MG63 (cell line): ENCODE results near the gene PHTF1. TPM values are rescaled to one million over a fixed set of nuclear protein-coding genes. Genes with fewer than 3 reads are reported as not detected.

Source experiments
- DNase-seq: peaks from one replicate; pipeline ENCODE4 v3.0.0-alpha.2; 2020
- H3K27me3 ChIP-seq: fragments of 250-450 bp; sonication (Bioruptor Pico); 2 replicates; pipeline ENCODE4 v1.5.1; 2020; ENCODE audit warnings: mild to moderate bottlenecking, moderate library complexity
- H3K36me3 ChIP-seq: fragments of 250-450 bp; sonication (Bioruptor Pico); 2 replicates; pipeline ENCODE4 v1.5.1; 2020; ENCODE audit warnings: mild to moderate bottlenecking, moderate library complexity
- H3K4me3 ChIP-seq: fragments of 250-450 bp; sonication (Bioruptor Pico); 2 replicates; pipeline ENCODE4 v1.5.1; 2020; ENCODE audit warnings: mild to moderate bottlenecking, moderate library complexity
- H3K9me3 ChIP-seq: fragments of 250-450 bp; sonication (Bioruptor Pico); 2 replicates; pipeline ENCODE4 v1.5.1; 2020; ENCODE audit warnings: mild to moderate bottlenecking, moderate library complexity
- total RNA-seq: library from RNA; depleted of rRNA; stranded (reverse); fragments of >200 nt; shearing (Covaris generic); gene quantifications from 2 replicates; pipeline ENCODE4 v1.2.3, GENCODE V29; 2014; ENCODE audit warnings: low replicate concordance; rRNA removed

PHTF1 gene
- total RNA-seq, result 25.0 and 30.2 TPM in 2 replicates

DNA sequence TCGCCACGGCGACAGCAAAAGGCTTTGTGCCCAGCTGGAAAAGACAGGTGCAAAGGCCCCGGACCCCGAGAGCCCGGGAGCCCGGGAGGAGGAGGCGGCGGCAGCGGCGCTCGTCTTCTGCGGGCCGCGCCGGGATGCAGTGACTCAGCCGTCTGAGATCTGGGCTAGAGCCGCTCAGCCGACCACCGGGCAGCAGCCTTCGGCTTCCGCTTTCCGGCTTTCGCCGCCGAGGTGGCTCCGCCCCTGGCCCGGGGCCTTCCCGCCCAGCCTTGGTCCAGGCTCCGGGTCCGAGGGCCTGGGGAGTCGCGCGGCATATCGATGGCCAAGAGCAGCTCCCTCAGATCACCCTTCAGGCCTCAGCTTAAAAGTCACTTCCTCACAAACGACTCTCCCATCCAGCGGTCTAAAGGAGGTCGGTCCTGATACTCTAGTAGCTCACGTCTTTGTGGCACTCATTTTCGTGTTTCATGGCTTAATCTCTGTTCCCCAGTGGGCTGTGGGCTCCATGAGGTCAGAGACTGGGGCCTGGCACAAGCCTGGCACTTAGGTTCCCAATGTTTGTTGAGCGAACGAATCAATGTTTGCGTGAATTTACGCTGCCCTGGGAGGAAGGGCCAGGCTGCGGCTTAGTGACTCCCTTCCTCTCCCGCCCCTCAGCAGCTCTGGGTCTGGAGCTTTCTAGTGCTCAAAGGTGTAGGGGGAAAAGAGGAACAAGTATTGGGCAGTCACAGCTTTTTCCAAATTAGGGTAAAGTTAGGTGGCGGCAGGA is at the start of gene PHTF1:
Gene PHTF1, minus strand, starts transcription at position 154 of the 769 bp plus-strand sequence. CDS start 783 bp downstream, outside the sequence.
- H3K27me3 ChIP-seq, result no peaks in the 10 kb centered on the region
- peaks cover 30% of the 10 kb centered on the region for H3K36me3 ChIP-seq
- DNase-seq, result peak; percentile 93
- H3K9me3 ChIP-seq, result no peaks in the 10 kb centered on the region
- H3K4me3 ChIP-seq, result peak within 1 kb of the TSS; percentile 85

DNA sequence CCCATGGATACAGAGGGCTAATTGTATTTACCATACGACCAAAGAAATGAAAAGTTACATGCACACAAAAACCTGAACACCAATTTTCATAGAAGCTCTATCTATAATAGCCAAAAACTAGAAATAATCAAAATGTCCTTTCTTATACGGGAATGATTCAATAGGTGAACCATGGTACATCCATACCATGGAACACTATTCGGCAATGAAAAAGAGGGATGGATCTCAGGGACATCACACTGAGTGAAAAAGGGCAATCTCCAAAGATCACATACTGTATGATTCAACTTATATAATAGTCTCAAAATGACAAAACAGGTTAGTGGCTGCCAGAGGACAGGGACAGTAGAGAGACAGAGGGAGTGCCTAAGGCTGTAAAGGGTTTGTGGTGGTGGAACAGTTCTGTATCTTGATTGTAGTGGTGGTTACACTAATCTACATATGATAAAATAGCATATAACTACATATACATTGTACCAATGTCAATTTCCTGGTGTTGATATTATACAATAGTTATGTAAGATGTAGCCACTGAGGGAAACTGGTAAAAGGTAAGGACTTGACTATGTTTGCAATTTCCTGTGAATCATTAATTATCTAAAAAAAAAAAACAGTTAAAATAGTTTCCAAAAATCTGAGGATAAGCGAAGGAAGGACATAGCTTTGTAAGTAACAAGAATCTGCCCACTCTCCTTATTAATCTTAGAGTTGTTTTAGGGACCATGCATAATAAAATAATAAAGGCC is 49.3 kb upstream of the PHTF1 start:
- Histone ChIP-seq H3K27me3 (no peaks in the 10 kb centered on the region), H3K9me3 (no peaks in the 10 kb centered on the region), H3K36me3 (peaks cover 16% of the 10 kb centered on the region), H3K4me3 (no peak overlapping the region)
- no peak for DNase-seq

DNA sequence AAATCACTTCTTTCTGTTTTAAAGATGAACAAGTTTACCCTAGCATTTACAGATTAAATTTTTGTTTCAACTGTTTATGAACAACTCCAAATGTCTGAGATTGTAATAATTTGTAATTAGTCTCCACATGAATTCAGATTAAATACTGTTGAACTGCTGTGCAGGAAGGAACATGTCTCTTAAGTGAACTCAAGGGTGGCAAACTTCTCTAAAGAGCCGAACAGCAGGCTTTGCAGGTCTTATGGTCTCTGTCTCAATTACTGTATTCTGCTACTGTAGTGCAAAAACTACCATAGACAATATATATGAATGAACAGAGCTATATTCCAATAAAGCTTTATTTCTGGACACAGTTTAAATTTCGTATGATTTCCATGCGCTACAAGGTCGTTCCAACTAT is 46.4 kb upstream of the PHTF1 start:
- Histone ChIP-seq H3K4me3 (no peak overlapping the region), H3K27me3 (no peaks in the 10 kb centered on the region), H3K9me3 (no peaks in the 10 kb centered on the region), H3K36me3 (peaks cover 16% of the 10 kb centered on the region)
- DNase-seq, result no peak

DNA sequence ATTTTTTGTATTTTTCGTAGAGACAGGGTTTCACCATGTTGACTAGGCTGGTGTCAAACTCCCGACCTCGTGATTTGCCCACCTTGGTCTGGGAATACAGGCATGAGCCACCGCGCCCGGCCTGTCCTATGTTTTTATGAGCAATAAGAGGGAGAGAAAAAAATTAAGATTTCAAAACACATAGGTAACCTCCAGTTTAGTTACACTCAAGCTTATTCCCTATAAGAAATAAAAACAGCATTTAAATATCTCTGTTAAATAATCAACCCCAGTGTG is 45.9 kb upstream of the PHTF1 start:
- DNase-seq, result no peak
- Histone ChIP-seq H3K36me3 (peaks cover 16% of the 10 kb centered on the region), H3K4me3 (no peak overlapping the region), H3K9me3 (no peaks in the 10 kb centered on the region), H3K27me3 (no peaks in the 10 kb centered on the region)

DNA sequence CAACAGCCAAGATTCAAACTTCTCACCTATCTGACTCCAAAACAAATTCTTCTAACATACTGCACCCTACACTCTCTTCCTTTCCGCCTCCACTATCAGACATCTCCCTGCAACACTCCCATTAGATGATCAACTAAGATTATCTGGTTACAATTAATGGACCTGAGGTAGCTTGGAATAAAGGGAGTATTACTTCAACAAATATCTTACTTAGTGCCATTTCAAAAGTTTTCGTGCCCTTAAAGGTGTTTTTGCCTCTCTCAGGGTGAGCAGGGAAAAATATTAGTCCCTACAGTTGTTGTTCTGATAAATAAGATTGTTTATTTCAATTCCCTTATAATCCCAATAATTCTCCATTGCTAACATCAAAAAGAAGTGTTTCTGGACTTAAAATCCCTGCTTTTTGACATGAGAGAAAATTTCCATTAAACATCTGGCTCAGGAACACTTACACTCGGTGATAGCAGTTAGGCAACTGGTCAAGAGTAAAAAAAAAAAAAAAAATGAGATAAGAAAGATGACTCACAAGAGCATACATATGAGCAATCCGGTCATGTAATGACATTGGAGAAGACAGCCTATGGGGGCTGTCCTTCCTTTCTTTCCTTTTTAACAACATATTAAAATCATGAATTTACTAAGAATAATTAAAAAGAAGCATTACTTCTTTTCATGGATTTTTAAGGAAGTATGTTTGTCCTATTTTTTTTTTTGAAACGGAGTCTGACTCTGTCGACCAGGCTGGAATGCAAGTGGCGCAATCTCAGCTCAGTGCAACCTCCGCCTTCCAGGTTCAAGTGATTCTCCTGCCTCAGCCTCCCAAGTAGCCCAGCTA is 45.4 kb upstream of the PHTF1 start:
- Histone ChIP-seq H3K4me3 (no peak overlapping the region), H3K36me3 (peaks cover 16% of the 10 kb centered on the region), H3K9me3 (no peaks in the 10 kb centered on the region), H3K27me3 (no peaks in the 10 kb centered on the region)
- no peak for DNase-seq

DNA sequence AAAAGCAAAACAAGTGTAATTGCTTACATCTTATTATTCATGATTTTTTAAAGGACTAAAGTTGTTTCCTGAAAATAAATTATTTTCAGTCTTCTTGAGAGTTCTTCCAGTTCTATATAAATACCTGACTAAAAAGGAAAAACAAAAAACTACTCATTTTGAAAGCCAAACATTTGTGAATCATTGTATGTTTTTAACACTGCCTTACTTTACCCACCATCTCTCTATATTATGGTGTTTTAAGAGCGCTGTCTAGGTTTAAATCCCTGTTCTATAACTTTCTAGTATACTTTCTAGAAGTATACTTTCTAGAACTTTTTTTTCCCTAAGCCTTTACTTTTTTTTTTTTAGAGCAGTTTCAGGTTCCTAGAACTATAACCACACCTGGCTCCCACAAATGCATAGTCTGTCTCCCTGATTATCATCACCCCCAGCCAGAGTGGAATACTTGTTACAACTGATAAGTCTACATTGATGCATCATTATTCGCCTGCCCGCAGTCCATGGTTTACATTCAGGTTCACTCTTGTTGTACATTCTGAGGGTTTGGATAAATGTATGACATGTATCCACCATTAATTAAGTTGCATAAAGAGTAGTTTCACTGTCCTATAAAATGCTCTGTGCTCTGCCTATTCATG is 43.2 kb upstream of the PHTF1 start:
- H3K27me3 ChIP-seq, result no peaks in the 10 kb centered on the region
- peaks cover 9% of the 10 kb centered on the region for H3K36me3 ChIP-seq
- DNase-seq, result no peak

DNA sequence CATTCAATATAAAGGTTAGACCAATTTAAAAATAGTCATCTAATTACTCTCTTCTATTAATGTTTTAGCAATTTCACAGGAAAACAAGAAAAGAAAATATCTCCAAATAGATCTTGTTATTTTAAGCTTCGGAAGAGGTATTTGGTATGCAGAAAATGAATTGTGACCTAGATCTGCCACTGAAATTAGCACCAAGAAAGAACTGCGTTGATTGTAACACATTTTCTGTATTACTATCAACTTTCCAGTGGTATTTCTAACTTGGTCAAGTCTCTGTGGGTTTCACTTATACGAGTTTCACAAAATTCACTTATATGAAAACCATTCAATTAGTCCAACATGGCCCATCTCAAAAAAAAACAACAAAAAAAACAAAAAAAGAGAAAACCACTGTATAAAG is 41.2 kb upstream of the PHTF1 start:
- Histone ChIP-seq H3K27me3 (no peaks in the 10 kb centered on the region), H3K4me3 (no peak overlapping the region)

More for the DNA sequence above, 43.2 kb upstream of the PHTF1 start:
- no peaks in the 10 kb centered on the region for H3K9me3 ChIP-seq
- no peak overlapping the region for H3K4me3 ChIP-seq

DNA sequence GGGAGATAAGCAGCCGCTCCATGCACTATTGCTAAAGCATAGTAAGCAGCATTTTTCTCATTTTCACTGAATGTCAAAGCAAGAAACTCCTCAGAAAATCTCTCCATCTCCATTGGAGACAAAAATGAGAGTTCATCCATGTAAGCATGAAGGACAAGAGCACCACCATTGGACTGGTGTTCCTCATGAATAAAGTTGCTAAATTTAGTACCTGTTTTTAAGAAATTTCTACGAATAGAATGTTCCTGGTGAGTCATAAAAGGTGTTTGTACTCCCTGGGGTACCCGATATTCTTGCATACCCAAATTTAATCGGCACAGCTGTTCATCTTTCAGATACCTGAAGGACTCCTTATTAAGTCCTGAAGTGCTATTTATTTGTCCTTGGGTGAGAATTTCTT is 38.2 kb upstream of the PHTF1 start:
- Histone ChIP-seq H3K4me3 (no peak overlapping the region), H3K36me3 (peaks cover 22% of the 10 kb centered on the region)

More for the DNA sequence above, 41.2 kb upstream of the PHTF1 start:
- H3K36me3 ChIP-seq, result peaks cover 16% of the 10 kb centered on the region
- no peaks in the 10 kb centered on the region for H3K9me3 ChIP-seq
- DNase-seq, result no peak

DNA sequence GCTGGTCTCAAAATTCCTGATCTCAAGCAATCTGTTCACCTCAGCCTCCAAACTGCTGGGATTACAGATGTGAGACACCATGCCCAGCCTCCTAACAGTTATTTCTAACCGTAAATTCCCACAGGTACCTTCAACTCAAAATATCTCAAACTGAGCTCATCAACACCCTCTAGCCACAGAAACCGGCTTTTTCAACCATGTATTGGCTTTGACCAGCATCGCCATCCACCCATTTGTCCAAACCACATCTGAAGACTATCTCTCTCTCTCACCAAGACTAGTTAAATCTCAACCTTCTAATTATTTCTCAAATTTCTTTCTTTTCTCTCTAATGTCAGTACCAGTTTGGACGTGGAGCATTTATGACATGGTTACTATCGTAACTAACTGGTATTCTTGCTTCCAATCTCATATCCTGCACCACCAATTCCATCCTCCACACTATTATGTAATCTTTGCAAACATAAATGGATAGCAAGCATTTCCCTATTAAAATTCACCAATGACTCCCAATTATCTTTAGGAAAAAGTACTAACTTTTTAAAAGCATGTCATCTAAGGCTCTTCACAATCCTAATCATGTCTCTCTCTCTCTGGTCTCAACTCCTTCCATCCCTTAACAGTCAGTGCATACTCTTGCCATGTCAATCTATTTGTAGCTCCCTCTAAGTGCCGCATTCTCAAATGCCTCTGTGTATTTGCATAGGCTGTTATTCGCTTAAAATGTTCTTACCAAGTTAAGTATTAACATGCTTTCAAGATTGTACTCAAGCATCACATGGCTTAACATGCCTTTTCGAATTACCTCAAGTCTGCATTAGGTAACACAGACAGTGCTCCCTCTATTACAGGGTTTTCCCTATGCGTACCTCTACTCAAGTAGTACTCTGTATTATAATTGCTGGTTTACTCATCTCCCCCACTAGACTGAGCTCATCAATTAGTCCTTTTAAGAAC is 34.9 kb upstream of the PHTF1 start:
- H3K9me3 ChIP-seq, result no peaks in the 10 kb centered on the region
- no peak for DNase-seq
- no peak overlapping the region for H3K4me3 ChIP-seq
- peaks cover 22% of the 10 kb centered on the region for H3K36me3 ChIP-seq
- no peaks in the 10 kb centered on the region for H3K27me3 ChIP-seq

More for the DNA sequence above, 38.2 kb upstream of the PHTF1 start:
- no peaks in the 10 kb centered on the region for H3K9me3 ChIP-seq
- DNase-seq, result no peak
- no peaks in the 10 kb centered on the region for H3K27me3 ChIP-seq

DNA sequence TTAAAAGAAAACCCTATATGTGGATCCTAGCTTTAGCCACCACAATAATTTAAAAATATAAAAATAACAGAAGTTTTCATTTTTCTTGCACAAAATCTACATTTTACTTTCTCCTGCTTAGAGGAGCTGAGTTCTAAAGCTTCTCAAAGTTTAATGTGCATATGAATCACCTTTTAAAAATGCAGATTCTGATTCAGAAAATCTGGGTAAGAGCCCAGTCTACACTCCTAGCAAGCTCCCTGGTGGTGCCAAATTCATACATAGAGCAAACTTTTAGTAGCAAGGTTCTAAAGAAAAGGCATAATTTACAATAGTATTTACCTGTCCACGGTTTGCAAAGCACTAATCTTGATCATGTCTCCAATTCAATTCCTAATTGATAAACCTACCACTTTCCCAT is 33.7 kb upstream of the PHTF1 start:
- H3K27me3 ChIP-seq, result no peaks in the 10 kb centered on the region
- DNase-seq, result no peak
- H3K9me3 ChIP-seq, result no peaks in the 10 kb centered on the region
- no peak overlapping the region for H3K4me3 ChIP-seq
- H3K36me3 ChIP-seq, result peaks cover 24% of the 10 kb centered on the region

DNA sequence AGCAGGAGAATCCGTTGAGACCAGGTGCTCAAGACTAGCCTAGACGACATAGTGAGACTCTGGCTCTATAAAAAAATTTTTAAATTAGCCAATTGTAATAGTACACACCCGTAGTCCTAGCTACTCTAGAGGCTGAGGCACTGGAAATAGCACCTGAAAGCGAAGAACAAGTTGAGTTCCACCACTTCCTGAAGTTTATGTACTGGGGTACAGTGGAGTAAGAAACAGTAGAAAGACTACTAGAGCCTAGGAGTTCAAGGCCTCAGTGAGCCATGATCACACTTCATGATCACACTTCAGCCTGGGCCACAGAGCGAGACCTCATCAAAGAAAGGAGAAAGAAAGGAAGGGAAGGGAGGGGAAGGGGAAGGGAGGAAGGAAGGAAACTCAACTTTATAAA is 33.2 kb upstream of the PHTF1 start:
- H3K27me3 ChIP-seq, result no peaks in the 10 kb centered on the region
- no peaks in the 10 kb centered on the region for H3K9me3 ChIP-seq
- H3K4me3 ChIP-seq, result no peak overlapping the region
- peaks cover 20% of the 10 kb centered on the region for H3K36me3 ChIP-seq
- DNase-seq, result no peak

DNA sequence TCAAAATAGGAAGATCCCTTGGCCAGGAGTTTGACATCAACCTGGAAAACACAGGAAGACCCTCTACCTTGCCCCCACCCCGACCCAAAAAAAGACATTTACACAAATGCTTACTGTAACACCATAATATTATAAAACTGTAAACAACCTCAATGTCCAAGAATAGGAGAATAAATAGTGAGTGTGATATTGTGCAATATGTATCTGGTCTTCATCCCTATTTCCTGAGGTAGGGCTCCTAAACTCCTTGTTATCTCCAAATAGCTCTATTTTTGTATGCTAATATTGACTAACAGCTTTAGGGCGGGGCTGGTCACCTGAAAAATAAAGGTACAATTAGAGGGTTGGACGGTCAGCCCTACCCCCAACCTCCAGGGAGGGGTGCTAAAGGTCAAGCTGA is 29.5 kb upstream of the PHTF1 start:
- Histone ChIP-seq H3K36me3 (peaks cover 2% of the 10 kb centered on the region), H3K4me3 (no peak overlapping the region), H3K27me3 (no peaks in the 10 kb centered on the region), H3K9me3 (no peaks in the 10 kb centered on the region)
- no peak for DNase-seq

DNA sequence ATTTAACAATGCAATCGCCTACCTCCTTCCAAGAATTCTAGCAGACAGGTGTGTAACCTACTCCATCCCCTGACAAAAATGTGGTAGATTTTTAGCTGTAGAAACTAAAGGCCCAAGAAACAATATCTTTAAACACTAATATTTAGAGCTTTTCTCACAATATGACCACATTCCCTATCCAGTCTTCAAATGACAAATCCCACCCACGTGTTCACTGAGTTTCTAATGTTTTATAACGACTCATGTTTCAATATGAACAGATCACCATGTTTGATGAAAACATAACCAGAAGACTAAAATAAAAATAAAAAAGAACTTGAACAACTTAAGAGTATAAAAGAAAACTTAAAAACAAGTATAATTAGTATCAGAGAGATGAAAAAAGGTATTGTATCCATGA is 28.4 kb upstream of the PHTF1 start:
- H3K27me3 ChIP-seq, result no peaks in the 10 kb centered on the region

DNA sequence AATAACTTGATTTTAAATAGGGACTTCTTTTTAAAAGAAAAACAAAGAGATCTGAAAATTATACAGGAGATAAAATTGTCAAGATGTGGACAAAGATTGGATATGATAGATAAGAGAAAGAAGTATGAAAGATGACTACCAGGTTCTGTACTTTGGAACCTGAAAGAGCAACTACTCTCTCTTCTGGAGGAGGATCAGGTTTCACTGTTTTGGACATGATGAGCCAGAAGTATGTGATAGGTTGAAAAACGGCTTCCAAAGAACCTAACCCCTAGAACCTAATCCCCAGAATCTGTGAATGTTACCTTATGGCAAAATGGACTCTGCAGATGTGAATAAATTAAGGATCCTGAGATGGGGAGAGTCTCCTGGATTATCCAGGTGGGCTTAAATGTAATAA is 26.8 kb upstream of the PHTF1 start:
- Histone ChIP-seq H3K36me3 (peaks cover 2% of the 10 kb centered on the region), H3K9me3 (no peaks in the 10 kb centered on the region), H3K27me3 (no peaks in the 10 kb centered on the region), H3K4me3 (no peak overlapping the region)
- DNase-seq, result no peak

More for the DNA sequence above, 28.4 kb upstream of the PHTF1 start:
- no peak overlapping the region for H3K4me3 ChIP-seq
- peaks cover 2% of the 10 kb centered on the region for H3K36me3 ChIP-seq
- no peaks in the 10 kb centered on the region for H3K9me3 ChIP-seq
- DNase-seq, result no peak

DNA sequence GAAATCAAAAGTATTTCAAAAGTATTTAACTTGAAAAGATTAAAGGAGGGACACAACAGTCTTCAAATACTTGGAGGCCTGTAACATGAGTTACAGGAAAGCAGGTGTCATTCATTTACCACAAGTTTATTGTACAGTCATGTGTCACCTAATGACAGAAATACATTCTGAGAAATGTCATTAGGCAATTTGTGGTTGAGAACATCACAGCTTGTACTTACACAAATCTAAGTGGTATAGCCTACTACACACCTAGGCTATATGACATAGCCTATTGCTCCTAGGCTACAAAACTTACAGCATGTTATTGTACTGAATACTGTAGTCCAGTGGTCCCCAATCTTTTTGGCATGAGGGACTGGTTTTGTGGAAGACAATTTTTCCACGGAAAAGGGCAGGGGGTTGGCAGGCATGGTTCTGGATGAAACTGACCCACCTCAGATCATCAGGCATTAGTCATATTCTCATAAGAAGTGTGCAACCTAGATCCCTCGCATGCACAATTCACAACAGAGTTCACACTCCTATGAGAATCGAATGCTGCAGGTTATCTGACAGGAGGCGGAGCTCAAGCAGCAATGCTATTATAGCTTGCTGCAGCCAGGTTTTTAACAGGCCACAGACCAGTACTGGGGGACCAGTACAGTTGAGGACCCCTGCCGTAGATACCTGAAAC is 25.0 kb upstream of the PHTF1 start:
- H3K4me3 ChIP-seq, result no peak overlapping the region
- no peaks in the 10 kb centered on the region for H3K27me3 ChIP-seq
- no peak for DNase-seq
- H3K9me3 ChIP-seq, result no peaks in the 10 kb centered on the region
- peaks cover 2% of the 10 kb centered on the region for H3K36me3 ChIP-seq
